GM12892 (cell line): ENCODE measurements around the gene TM9SF3.

Experiments used
- POLR2A ChIP-seq: IDR thresholded peaks from 2 replicates; pipeline ENCODE4 v1.6.1; 2011; ENCODE audit warnings: low read depth, low read length, control low read depth
- POLR2AphosphoS5 ChIP-seq: IDR thresholded peaks from 2 replicates; pipeline ENCODE4 v1.6.1; 2011; ENCODE audit warnings: low read depth, low read length, control low read depth

DNA sequence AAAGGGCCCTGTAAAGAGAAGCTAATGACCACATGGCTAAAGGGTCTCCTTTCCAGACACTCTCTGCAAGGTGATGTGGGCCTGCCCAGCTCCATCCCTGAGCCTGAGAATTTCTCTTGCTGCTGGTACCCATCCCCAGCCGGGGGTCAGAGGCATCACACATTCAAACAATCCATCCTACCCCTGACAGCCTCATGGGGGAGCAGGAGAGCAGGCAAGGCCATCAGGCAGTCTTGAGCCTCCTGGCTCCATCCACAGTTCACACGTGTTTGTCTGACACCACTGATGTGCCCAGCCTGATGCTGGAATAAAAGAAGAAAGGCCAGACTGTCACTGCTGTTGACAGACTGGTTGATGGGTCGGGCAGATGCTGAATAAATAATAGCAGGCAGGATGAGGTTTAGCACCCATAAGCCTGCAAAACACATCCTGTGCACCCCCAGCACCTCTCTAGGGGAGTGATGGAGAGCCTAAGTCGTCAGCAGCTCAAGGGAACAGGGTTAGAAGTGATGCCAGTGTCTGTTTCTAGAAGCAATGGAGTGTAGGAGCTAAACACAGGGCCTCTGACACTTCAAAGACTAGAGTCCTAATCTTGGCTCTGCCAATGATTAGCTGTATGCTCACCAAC, 116.6 kb downstream of the TM9SF3 start:
- no peak for TF ChIP-seq POLR2A
- TF ChIP-seq POLR2AphosphoS5, result no peak
